Thyroid gland (tissue), 4 donors: ENCODE data around the gene AOC1.

Source experiments
- POLR2A ChIP-seq, 2 donors: fragments of 450-650 bp; IDR thresholded peaks; one replicate each; pipeline ENCODE4 v1.6.1; 2017; ENCODE audit warnings: antibody characterized with exemption in 2 of 2, mild to moderate bottlenecking in 2 of 2, moderate library complexity in 1 of 2
- TF ChIP-seq, protein P1 (sequence below), 6 experiments: fragments of 200-600 bp in 3 of 6; fragments of 450-650 bp in 3 of 6; sonication (generic) in 3 of 6; IDR thresholded peaks; one replicate each; pipeline ENCODE4 v1.5.1; 2016 to 2019; ENCODE audit warnings: antibody characterized with exemption in 6 of 6, mild to moderate bottlenecking in 2 of 6, inconsistent platforms in 1 of 6, moderate library complexity in 1 of 6

DNA sequence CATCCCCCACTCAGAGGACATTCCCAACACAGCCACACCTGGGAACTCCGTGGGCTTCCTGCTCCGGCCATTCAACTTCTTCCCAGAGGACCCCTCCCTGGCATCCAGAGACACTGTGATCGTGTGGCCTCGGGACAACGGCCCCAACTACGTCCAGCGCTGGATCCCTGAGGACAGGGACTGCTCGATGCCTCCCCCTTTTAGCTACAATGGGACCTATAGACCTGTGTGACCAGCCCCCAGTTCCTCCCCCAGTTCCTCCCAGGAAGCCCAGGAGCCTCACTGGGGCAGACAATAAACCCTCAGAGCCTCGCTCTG is 8.6 kb downstream of the AOC1 start:
- TF ChIP-seq, protein P1, sequence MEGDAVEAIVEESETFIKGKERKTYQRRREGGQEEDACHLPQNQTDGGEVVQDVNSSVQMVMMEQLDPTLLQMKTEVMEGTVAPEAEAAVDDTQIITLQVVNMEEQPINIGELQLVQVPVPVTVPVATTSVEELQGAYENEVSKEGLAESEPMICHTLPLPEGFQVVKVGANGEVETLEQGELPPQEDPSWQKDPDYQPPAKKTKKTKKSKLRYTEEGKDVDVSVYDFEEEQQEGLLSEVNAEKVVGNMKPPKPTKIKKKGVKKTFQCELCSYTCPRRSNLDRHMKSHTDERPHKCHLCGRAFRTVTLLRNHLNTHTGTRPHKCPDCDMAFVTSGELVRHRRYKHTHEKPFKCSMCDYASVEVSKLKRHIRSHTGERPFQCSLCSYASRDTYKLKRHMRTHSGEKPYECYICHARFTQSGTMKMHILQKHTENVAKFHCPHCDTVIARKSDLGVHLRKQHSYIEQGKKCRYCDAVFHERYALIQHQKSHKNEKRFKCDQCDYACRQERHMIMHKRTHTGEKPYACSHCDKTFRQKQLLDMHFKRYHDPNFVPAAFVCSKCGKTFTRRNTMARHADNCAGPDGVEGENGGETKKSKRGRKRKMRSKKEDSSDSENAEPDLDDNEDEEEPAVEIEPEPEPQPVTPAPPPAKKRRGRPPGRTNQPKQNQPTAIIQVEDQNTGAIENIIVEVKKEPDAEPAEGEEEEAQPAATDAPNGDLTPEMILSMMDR (IDR thresholded peaks at IDR 0.05), result no peak
- TF ChIP-seq POLR2A (IDR thresholded peaks at IDR 0.05), result no peak
